Myocyte (in vitro differentiated cells): ENCODE measurements around the gene COL16A1. TPM values are rescaled to one million over a fixed set of nuclear protein-coding genes. Genes with fewer than 3 reads are reported as not detected.

Experiments
- DNase-seq: peaks from one replicate; pipeline ENCODE4 v3.0.0-alpha.2; 2012; ENCODE audit warnings: low read depth
- total RNA-seq: library from RNA; depleted of rRNA; stranded (reverse); fragments of >200 nt; gene quantifications from 2 replicates; pipeline ENCODE4 v1.2.3, GENCODE V29; 2014

Gene COL16A1
- total RNA-seq, 1 donor from 2014 or later: 27.9 TPM

DNA sequence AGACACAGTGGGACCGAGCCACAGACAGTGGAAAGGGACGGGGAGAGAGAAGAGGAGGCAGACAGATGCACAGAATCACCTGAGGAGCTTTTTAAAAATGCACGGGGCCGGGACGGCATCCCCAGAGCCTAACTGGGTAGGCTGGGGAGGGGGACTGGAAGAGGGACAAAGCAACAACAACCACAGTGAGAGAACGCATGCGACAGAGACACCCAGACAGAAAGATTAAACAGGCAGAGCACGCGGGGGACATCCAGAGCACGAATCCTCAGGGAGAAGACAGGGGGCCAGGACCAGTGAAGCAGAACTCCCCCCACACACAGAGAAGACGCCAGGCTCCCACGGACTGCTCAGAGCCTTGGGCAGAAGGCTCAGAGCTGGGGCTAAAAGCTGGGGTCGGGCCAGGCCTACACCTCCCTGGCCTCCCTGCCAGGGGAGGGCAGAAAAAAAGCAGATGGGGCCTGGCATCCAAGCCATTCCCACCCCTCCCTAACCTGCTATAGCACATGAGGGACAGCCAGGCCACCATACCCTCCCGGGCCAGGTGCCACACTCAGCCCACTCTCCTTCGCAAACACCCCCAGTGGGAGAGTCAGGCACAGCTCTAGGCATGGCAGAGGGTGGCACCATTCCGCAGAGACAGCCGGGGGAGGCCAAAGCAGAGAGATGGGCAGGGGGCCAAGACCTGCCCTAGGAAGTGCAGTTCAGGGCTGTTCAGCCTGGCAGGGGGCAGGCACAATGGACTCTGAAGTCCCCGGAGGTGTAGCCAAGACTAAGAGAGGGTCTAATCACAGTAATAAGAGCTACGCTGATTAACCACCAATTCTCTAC, 29.8 kb upstream of the COL16A1 start:
- DNase-seq: no peak

DNA sequence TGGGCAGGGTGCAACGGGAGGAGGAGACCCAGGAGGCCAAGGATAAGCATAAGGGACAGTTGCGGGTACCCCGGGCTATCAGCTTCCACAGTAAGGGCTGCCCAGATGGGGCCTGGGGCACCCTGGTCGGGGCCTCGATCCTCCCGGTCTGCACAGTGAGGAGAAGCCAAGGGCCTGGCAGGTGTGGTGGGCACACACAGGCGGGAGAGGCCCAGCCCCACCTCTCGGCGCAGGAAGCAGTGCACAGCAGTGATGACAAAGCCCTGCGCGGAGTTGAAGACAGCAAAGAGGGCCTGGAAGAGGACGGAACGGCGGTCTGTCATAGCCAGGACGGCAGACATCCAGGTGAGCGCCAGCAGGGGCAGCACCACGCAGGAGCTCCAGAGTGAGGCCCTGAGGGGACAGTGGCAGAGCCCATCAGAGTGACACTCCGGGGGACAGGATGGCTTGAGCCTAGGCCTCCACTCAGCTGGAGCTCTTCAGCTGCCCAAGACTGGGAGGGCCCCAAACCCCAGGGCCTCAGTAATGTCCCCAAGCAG, 29.0 kb upstream of the COL16A1 start:
- no peak for DNase-seq

DNA sequence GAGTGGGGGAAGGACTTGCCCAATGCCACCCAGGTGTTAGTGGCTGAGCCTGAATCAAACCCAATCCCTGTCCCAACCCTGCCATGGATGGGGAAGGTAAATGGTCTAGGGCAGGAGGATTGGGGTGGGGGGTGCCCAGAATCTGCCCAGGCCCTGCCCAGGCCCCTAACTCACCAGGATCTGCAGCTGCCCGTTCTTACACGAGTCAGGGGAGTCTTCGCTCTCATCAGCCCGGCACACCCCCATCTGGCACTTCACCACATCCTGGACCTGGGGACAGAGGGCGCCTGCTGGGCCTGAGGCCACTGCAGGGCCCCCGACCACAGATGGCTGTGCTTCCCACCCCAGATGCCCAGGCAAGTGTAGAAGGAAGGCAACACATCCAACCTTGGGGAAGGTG, 28.5 kb upstream of the COL16A1 start:
- no peak for DNase-seq

DNA sequence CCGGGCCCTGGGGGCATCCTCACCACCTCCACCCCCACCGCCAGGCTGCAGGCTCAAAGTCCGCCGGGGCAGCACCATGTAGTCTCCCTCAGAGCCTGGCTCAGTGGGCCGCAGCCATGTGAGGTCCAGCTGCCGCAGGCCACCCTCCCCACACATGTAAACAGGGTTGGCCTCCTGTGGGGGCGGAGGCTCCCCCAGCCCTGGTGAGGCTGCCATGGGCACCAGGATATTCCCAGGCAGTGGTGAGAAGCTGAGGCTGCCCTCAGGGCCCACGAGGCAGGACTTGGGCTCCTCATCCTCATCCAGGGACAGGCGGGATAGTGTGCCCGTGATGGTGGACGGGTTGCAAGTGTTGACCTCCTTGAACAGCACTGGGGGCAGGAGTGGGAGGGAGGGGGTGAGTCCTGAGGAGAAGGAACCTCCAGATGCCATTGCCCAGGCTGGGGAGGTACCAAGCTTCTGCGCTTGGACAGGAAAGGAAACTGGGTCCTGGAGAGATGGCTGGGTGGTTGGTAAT, 27.3 kb upstream of the COL16A1 start:
- DNase-seq: no peak

DNA sequence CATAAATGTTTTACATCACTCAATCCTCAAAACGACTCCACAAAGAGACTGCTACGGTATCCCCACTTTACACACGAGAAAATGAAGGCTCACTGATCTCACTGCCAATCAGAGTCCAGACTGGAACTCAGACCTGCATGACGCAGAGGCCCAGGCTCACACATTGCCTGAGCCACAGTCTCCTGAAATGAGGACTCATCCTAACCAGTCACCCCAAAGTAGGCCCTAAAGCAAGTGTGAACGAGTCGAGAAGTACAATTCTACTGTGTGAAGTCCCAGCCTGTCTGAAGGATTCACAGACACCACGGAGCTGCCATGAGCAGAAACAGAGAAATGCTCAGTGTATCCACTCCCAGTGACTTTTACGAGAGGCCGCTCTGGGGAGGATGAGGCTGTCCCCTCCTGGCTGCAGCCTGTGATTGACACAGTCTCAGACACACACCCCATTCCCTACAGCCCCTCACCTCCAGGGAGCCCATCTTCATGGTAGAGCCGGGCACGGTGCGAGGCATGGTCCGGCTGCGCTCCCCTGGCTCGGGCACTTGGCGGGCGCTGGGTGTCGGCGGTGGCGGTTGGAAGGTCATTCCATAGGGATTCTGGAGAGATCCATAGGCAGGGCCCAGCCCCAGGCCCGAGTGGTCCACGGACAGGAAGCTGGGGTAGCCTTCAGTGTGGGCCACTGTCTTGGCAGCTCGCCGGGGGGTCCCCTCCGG, 26.7 kb upstream of the COL16A1 start:
- DNase-seq: no peak

DNA sequence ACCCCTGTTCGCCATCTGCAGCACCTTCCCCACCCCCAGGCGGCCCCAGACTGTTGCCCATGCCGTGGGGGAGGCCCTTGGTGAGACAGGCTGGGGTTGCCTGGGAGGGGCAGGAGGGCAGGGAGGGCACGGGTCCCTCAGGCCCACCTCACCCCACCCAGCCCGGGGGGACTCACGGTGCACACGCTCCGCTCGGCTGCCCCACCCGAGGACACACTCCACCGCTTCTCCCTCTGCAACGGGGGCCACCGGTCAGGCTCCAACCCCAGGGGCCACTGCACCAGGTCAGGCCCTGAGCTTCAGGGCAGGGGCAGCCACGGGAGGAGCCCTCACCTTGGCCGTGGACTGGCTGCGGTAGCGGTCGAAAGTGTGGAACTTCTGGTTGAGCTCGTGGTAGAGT, 24.0 kb upstream of the COL16A1 start:
- DNase-seq: no peak

DNA sequence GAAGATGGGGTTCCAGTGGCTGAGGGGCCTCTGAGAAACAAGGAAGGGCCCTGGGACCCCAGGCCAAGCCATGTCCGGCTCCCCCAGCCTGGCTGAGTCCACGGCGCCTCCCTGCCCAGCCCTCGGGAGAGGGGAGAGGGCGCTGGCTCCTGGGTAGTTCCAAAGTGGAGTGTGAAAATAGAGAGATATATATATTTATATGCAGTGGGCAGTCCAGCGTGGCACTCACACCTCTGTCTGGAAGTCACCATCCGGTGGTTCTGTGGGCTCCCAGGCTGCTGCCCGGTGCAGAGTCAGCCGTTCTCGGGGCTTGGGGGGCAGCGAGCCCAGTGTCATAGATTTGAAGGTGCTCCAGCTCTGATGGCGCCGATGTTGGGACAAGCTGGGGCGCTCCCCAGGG, 23.4 kb upstream of the COL16A1 start:
- no peak for DNase-seq

DNA sequence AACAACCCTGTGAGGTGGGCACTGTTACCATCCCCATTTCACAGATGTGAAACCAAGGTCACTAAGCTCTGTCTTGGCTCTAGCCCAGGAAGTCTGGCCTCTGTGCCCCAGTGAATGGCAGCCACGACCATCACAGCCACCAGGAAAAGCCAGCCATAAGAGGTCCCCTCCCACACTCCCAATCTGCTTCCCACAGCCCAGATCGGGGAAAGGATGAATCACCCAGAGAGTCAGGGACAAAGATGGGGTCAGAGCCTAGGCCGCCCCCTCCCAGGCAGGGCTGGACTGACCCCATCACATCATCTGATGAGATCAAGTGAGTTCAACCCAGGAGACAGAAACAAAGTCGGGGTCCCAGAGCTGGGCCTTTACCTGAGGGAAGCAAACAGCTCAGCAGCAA, 22.9 kb upstream of the COL16A1 start:
- no peak for DNase-seq

DNA sequence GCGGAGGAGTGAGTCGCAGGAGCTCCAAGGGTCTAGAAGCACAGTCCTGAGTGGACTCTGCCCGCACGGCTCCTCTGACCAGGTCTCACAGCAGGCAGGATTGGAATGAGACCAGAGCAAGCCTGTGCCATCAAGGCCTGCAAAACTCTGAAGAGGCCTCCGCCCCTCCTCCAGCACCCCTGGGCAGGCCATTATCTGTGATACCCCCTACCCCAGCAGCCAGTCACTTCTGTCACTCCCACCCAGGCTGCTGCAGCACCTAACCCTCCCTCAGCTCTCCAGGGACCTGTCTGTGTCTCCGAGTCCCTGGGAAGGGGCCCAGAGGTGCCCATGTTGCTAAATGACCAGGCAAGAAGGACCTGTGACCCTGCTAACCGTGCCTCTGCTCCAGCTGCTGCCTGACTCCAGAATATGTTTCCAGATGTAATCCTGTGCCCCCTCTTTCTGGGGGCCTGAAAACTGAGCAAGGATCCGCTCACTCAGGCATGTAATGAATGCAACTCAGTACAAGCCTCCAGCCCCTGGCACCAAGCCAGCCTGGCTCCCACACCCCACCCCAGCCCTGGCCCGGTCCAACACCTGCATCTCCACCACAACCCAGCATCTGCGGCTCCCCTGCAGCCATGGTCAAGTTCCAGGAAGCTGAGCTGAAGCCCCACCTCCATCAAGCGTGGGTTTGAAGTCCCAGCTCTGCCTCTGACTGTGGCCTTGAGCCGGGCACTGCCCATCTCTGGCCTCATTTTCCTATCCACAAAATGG, 22.1 kb upstream of the COL16A1 start:
- DNase-seq: peak; percentile 50

DNA sequence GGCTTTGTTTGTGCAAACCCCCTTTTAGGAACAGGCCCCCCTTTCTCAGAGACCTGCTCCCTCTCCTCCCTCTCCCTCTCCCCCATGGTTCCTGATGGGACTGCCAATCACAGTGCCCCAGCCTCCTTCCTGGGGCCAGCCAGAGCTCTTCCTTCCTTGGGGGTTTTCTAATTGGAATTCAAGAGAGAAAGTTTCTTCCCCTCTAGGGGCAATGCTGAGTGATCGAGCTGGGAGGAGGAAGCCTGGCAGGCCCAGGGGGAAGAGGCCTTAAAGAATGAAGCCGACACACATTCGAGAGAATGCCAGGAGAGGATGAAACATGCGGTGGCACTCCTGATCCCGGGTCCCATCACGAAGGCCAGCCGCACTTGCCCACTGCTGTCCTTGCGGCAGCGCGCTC, 21.3 kb upstream of the COL16A1 start:
- DNase-seq: no peak

DNA sequence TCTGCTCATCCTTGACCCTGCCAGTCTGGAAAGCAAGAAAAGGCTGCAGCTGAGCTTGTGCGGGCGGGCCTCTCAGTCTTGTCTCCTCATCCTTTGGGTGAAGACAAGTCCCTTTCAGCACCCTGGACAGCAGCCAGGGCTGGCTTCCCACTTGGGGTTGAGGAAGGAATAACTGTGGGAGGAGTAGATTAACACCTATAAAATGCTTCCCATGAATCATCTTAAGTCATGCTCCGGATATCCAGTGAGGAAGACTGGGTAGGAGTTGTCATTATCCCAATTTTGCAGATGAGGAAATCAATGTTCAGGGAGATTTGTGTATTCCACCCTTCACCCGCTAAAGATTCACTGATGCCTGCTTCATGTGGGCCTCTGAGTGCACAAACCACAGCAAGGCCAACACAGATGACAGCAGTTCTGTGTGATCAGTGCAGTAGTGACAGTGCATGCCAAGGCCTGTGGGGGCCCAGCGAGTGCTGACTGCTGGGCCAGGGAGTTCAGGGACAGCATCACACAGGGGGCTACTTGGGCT, 20.1 kb upstream of the COL16A1 start:
- DNase-seq: peak; percentile 89

DNA sequence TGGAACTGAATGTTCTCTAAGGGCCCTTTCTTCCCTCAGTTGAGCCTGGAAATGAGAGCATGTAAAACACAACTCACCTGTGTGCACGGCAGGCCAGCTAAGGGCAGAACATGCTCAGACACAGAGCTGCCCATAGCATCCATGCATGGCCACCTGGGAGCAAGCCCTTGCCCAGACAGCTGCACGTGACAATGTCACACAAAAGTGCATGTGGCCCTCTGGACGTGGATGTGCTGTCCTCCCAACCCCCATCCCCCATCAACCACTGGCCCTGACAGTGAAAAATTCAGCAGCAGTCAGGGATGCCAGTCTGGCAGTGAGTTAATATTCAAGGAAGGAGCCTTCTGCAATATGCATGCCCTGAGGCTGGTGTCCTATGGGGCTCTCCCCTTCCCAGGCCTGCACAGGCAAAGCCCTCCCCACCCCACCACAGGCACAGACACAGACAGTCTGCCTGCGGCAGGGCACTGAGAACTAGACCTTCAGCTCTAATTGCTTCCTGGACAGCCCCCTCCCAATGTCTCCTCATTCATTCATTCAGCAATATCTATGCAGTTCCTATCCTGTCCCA, 14.6 kb upstream of the COL16A1 start:
- DNase-seq: no peak

DNA sequence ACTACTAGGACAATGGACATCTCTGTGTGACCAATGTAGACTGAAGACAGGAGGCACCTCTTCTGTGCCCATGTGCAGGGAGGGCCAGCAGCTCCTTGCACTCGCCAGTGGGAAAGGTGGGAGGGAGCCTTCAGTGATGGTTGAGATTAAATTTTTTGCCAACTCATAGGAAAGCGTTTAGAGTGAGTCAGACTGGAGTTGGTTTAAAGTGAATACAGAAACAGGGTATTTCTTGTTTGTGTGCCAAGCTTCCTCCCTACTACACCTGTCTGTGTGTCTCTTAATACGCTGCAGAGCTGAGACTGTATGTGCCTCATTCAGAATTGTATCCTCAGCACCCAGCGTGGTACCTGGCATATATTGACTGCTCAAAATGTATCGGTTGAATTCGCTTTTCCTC, 13.5 kb upstream of the COL16A1 start:
- DNase-seq: no peak

DNA sequence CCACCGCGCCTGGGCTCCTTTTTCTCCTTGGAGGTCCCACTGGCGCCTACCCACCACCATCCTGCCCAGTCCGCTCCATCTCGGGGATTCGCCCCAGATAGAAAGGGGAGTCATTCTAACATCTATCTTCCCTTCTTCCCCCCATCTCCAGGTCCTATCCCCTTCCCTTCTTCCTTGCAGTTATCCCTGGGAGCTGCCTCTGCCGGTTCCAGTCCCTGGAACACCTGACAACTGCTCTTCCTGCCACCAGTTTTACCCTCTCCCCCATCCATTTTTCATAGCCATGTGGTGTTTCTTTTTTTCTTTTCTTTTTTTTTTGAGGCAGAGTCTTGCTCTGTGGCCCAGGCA, 12.0 kb upstream of the COL16A1 start:
- no peak for DNase-seq

DNA sequence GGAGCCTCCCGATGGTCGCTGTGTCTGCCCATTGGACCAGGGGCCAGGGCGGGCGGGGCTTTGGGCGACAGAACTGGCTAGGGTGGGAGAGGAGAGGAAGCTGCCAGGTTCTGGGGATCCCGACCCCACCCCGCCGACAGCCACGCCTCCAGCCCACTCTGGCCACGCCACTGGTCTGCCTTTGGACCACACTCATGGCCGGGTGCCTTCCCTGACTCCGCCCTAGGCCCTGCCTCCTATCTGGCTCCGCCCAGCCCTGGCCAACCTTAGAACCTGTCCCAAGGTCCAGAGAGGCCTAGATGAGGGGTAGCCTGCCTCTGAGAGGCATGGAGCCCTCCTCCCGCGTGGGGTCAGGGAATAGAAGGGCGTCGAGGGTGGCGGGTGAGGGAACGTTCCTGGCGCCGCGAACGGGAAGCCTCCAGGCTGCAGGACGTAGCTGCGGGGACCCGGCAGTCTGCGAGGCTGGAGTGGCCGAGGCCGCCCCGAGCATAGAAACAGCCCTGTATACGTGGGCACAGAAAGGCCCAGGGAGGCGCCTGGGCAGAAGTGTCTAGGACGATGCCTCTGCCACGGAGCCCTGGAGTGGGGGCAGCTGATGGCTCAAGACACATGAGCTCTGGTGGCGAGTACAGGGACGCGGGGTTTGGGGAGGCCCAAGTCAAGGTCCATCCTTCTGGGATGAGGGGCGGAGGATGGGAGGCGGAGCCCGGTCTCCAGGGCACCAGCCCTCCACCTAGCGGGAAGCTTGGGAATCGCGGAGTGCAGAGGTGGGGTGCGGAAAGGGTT, 11.5 kb upstream of the COL16A1 start:
- peak; percentile 91 for DNase-seq

DNA sequence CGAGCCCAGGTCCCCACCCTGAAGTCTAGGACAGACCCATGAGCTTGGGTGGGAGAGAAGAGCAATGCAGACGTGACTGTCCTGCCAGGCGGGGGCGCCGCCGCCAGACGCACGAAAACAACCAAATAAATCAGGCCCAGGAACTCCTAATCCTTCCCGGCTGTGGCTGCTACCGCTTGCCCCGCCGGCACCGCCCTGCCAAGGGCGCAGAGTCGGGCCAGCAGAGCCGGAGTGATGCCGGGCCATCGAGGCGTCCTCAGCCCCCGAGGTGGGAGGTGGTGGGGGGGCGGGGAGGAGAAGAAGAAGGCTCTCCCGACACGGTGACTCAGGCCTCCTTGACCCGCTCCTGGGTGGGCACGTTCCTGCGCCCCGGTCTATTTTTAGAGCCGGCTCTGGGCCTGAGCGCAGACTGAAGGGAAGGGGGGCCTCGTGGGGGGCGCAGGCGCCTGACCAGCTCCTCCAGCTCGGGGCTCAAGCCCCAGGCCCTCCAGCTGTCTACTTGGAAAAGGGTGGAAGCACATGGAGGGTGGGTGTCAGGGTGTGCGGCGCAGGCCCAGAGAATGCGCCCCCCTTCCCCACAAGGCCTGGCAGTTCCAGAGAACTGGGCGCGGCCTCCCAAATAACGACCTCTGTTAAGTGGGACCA, 10.7 kb upstream of the COL16A1 start:
- peak; percentile 85 for DNase-seq

DNA sequence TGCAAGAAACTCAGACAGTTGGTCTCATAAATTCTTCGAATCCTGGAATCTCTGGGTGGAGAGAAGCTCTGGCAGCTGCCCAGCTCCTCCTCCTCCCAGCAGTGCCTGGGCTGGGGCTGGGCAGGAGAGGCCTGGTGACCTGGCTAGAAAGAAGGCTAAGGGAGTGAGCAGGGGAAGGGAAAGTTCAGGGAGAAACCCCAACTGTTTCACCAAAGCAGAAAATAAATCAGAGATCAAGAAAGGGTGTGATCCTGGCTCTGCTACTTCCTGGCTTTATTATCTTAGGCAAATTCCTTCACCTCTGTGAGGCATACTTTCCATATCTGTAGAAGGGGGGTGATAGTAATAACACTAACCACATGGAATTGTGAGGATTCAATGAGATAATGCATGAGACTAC, 8.8 kb upstream of the COL16A1 start:
- peak; percentile 80 for DNase-seq

DNA sequence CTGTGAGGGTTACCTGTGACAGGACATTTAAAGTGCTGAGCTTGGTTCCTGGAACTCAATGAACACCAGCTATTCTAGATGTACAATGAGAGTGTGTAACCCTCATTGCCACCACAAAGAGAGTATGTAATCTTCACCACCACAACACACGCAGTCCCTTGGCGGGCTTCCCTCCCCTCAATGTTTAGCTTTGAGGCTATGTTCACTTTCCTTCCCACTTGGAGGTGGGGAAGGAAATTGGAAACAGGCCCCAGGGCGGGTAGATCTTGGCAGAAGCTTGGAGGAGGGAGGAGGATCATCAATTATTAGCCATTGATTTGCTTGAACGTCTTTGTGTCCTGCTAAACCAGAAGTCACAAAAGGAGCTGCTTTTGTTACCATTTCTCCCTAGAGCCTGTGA, 8.3 kb upstream of the COL16A1 start:
- DNase-seq: no peak

DNA sequence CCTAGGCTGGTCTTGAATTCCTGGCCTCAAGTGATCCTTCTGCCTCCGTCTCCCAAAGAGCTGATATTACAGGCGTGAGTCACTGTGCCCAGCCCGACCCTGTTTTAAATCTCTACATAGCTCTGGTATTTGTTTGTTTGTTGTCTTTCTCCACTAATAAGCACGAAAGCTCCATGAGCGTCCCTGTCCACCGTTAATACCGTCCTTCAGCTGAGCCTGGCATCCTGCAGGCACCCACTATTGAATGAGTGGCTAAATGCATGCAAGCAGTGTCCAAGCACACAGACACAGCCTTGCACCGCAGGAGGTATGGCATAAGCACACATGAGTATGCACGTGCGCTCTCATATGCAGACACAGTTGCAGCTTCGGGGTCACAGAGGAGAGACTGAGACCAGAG, 4.5 kb upstream of the COL16A1 start:
- peak; percentile 30 for DNase-seq

DNA sequence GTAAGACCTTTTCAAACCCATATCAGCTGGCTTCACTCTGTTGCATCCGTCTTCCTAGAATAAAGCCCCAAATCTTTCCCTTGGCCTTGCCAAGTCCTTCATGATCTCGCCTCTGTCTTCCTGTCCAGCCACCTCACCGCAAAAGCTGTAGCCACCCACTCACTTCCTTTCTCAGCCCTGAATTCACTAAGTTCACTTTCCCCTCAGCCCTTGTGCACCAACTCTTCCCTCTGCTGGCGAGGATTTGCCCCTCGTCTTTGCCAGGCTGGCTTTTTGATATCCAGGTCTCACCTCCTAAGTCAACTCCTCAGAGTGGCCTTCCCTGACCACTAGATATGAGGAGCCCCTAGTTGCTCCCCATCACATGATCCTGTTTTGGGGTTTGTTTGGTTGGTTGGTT, 3.9 kb upstream of the COL16A1 start:
- peak; percentile 44 for DNase-seq
